PFSK-1 (cell line): ENCODE measurements around the gene SSUH2.

ENCODE experiments used
- FOXP2 ChIP-seq: optimal IDR thresholded peaks from 2 replicates; pipeline ENCODE3; 2011; ENCODE audit warnings: borderline replicate concordance, control low read depth, inconsistent platforms; ENCODE audit not compliant: insufficient read depth; ENCODE audit errors: extremely low read length, extremely low read depth
- POLR2AphosphoS5 ChIP-seq: IDR thresholded peaks from 2 replicates; pipeline ENCODE4 v1.6.1; 2012; ENCODE audit warnings: low read depth, mild to moderate bottlenecking, control low read depth, low read length, moderate library complexity
- SIN3A ChIP-seq: IDR thresholded peaks from 2 replicates; pipeline ENCODE4 v1.6.1; 2012; ENCODE audit warnings: mild to moderate bottlenecking, low read length, moderate library complexity, borderline replicate concordance; ENCODE audit not compliant: insufficient read depth
- TAF1 ChIP-seq: IDR thresholded peaks from 2 replicates; pipeline ENCODE4 v1.6.1; 2012; ENCODE audit warnings: low read length, control low read depth, borderline replicate concordance; ENCODE audit not compliant: insufficient read depth
- TF ChIP-seq, protein P1 (sequence below), 2 experiments: IDR thresholded peaks; 2 replicates each; pipeline versions ENCODE4 v1.6.1 to v1.8.0; 2011 to 2012; ENCODE audit warnings: low read depth in 2 of 2, low read length in 2 of 2, control low read depth in 1 of 2, inconsistent platforms in 1 of 2, mild to moderate bottlenecking in 1 of 2, moderate library complexity in 1 of 2; ENCODE audit not compliant: insufficient read depth in 1 of 2

Gene SSUH2

GRCh38 chr3:8656240-8656639 lies 11.6 kb upstream of the SSUH2 start:
- TF ChIP-seq SIN3A (no peak), POLR2AphosphoS5 (no peak), TAF1 (no peak), FOXP2 (no peak)
- TF ChIP-seq, protein P1, sequence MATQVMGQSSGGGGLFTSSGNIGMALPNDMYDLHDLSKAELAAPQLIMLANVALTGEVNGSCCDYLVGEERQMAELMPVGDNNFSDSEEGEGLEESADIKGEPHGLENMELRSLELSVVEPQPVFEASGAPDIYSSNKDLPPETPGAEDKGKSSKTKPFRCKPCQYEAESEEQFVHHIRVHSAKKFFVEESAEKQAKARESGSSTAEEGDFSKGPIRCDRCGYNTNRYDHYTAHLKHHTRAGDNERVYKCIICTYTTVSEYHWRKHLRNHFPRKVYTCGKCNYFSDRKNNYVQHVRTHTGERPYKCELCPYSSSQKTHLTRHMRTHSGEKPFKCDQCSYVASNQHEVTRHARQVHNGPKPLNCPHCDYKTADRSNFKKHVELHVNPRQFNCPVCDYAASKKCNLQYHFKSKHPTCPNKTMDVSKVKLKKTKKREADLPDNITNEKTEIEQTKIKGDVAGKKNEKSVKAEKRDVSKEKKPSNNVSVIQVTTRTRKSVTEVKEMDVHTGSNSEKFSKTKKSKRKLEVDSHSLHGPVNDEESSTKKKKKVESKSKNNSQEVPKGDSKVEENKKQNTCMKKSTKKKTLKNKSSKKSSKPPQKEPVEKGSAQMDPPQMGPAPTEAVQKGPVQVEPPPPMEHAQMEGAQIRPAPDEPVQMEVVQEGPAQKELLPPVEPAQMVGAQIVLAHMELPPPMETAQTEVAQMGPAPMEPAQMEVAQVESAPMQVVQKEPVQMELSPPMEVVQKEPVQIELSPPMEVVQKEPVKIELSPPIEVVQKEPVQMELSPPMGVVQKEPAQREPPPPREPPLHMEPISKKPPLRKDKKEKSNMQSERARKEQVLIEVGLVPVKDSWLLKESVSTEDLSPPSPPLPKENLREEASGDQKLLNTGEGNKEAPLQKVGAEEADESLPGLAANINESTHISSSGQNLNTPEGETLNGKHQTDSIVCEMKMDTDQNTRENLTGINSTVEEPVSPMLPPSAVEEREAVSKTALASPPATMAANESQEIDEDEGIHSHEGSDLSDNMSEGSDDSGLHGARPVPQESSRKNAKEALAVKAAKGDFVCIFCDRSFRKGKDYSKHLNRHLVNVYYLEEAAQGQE (IDR thresholded peaks at IDR 0.05; ENCODE audit: insufficient read depth in 1 of 2, low read depth in 2 of 2, low read length in 2 of 2) = no peak

DNA sequence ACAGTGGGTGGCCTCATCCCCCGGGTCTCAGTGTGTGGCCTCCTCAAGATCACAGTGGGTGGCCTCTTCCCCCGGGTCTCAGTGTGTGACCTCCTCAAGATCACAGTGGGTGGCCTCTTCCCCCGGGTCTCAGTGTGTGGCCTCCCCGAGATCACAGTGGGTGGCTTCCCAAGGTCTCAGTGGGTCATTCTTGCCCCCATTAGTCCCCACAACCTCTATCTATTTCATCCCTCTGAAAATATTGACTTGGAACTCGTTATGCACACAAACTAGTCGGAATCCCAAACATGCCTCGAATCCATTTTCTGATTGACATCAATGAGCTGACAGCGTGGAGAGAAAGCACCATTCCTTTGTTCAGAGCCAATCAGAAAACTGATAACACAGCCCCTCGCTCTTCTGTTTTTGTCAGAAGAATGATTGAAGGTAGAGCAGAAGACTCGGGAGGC lies 10.8 kb upstream of the SSUH2 start:
- TF ChIP-seq POLR2AphosphoS5 (no peak), TAF1 (no peak), SIN3A (no peak)

GRCh38 chr3:8653800-8654408 lies 9.3 kb upstream of the SSUH2 start:
- TF ChIP-seq POLR2AphosphoS5 (no peak), SIN3A (no peak), FOXP2 (no peak), TAF1 (no peak)
- TF ChIP-seq, protein P1 (IDR thresholded peaks at IDR 0.05; ENCODE audit: insufficient read depth in 1 of 2, low read depth in 2 of 2, low read length in 2 of 2) = no peak

DNA sequence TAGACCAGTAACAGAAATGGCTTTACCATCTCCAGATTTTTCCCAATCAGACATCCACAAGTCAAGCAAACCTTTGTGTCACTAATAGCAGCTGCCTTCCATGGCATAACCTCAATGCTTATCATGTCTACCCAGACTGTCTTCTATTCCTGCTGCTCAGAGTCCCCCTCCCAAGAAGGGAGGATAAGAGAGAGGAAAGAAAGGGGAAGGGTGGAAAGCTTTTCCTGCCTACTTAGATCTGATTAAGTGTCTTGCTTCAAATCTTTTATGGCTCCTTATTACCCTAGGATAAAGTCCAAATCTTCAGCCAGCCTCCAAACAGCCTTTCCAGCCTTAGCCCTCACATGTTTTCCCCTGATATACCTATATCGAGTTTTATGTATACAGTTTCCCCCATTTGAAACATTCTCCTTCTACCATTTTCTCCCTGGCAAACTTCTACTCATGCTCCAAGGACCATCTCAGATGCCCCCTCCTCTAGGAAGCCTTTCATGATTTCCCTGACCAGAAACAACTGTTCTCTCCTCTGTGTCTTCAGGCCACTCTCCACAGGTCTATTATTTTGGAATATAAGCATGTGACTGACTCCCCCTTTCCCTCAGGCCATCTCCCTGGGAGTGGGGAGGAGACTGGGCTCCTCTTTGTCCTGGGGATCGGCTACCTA lies 7.9 kb upstream of the SSUH2 start:
- TF ChIP-seq TAF1 = no peak
- TF ChIP-seq, protein P1 (IDR thresholded peaks at IDR 0.05; ENCODE audit: insufficient read depth in 1 of 2, low read depth in 2 of 2, low read length in 2 of 2) = no peak
- no peak for TF ChIP-seq SIN3A
- no peak for TF ChIP-seq FOXP2
- no peak for TF ChIP-seq POLR2AphosphoS5

DNA sequence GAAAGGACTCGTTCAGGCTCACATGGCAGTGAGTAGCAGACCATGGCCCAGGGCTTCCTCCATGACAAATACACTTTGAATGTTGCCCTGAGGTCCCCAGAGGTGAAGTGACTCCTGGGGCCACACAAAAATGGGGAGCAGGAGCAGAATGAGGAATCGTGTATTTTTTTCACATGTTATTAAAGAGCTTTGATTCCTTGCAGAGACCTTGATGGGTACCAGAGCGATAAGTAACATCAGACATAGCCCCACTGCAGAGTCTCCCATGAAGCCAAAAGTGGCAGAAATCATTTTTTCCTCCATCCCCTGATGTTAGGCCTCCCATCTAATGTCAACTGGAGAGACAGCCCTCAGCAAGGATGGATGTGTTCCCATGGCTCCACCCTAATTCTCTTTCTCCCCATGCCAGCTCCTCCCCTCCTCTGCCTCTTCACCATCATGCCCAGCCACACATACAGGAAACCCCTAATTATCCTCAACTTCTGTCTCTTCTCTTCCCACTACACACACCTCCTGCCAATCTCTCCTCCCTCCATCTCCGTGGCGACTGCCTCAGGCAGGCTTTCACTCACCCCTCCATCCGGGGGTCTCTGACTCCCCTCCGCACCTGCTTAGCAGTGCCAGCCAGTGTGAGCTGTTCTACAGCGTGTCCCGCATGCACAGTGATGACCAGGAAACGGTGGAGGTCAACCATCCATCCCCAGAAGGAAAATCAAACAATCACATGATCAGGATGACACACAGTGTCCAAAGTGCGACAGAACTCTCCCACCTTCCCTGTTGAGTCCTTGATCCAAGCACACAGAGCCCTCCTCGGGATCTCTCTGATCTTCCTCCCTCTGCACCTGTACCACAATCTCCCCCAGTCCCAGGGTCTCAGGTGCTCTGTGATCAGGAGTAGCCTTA lies 7.1 kb upstream of the SSUH2 start:
- TF ChIP-seq, protein P1 (IDR thresholded peaks at IDR 0.05; ENCODE audit: insufficient read depth in 1 of 2, low read depth in 2 of 2, low read length in 2 of 2) = no peak
- no peak for TF ChIP-seq TAF1
- no peak for TF ChIP-seq POLR2AphosphoS5
- TF ChIP-seq FOXP2 = no peak
- no peak for TF ChIP-seq SIN3A
